Measurements from ENCODE around the gene TRMT1L.

DNA sequence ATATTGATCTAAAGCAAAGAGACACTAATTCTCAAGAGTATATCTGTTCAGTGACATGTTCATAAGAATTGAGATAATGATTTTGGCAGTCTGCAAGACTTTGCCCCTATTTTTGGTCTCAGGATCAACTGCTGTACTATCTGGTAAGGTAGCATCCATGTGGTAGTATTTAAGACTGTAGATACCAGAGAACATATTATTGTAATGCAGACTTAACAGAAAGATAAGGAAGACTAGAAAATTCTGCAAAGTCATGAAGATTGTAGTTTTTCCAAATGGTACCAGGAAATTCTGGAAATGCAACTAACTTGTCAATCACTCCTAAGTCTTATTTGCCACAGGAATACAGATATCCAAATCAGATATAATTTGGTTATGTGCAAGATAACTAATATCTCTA is 76.3 kb downstream of the TRMT1L start:
- TF ChIP-seq, protein P1, sequence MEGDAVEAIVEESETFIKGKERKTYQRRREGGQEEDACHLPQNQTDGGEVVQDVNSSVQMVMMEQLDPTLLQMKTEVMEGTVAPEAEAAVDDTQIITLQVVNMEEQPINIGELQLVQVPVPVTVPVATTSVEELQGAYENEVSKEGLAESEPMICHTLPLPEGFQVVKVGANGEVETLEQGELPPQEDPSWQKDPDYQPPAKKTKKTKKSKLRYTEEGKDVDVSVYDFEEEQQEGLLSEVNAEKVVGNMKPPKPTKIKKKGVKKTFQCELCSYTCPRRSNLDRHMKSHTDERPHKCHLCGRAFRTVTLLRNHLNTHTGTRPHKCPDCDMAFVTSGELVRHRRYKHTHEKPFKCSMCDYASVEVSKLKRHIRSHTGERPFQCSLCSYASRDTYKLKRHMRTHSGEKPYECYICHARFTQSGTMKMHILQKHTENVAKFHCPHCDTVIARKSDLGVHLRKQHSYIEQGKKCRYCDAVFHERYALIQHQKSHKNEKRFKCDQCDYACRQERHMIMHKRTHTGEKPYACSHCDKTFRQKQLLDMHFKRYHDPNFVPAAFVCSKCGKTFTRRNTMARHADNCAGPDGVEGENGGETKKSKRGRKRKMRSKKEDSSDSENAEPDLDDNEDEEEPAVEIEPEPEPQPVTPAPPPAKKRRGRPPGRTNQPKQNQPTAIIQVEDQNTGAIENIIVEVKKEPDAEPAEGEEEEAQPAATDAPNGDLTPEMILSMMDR (conservative IDR thresholded peaks at IDR 0.05): no peak
- TF ChIP-seq ZFX (IDR thresholded peaks at IDR 0.05): no peak

Data from C4-2B (cell line).